GM19193 (cell line): ENCODE data around the gene CHST11.

Source experiments
- POLR2A ChIP-seq: IDR thresholded peaks from 4 replicates; pipeline ENCODE4 v1.6.1; 2011; ENCODE audit not compliant: insufficient read depth, insufficient read length; ENCODE audit errors: extremely low read depth

The CHST11 gene

GRCh38 chr12:104788840-104789271 is 332.1 kb downstream of the CHST11 start:
- TF ChIP-seq POLR2A = no peak

- TF ChIP-seq POLR2A = no peak
Measured at GRCh38 chr12:104790296-104791125, 333.8 kb downstream of the CHST11 start.

- no peak for TF ChIP-seq POLR2A
Measured at GRCh38 chr12:104792570-104792969, 335.8 kb downstream of the CHST11 start.

GRCh38 chr12:104793285-104793684 is 336.5 kb downstream of the CHST11 start:
- no peak for TF ChIP-seq POLR2A

GRCh38 chr12:104793968-104794367 is 337.2 kb downstream of the CHST11 start:
- no peak for TF ChIP-seq POLR2A

- no peak for TF ChIP-seq POLR2A
Measured at GRCh38 chr12:104796475-104796862, 339.7 kb downstream of the CHST11 start.

GRCh38 chr12:104799458-104799857 is 342.7 kb downstream of the CHST11 start:
- TF ChIP-seq POLR2A = no peak

- no peak for TF ChIP-seq POLR2A
Measured at GRCh38 chr12:104801005-104801404, 344.3 kb downstream of the CHST11 start.

- no peak for TF ChIP-seq POLR2A
Measured at GRCh38 chr12:104801427-104801826, 344.7 kb downstream of the CHST11 start.

- no peak for TF ChIP-seq POLR2A
Measured at GRCh38 chr12:104802208-104802607, 345.5 kb downstream of the CHST11 start.

- TF ChIP-seq POLR2A = no peak
Measured at GRCh38 chr12:104805186-104805585, 348.4 kb downstream of the CHST11 start.

GRCh38 chr12:104809251-104809650 is 352.5 kb downstream of the CHST11 start:
- TF ChIP-seq POLR2A = no peak

GRCh38 chr12:104809706-104810385 is 353.1 kb downstream of the CHST11 start:
- TF ChIP-seq POLR2A = no peak
